GM21529 (cell line): ENCODE results near the gene LYZL2.
A peak's percentile ranks its signal among the peaks of the same experiment; 100 is the strongest.
"Not testable (repeated sequence)": the region's sequence is repeated elsewhere in the genome, so short reads cannot be mapped to it uniquely, and the experiment has no call there.

Experiments used
- ATAC-seq: cut with Tn5 transposase; IDR thresholded peaks from one replicate; pipeline ENCODE4 v1.9.1; 2021; ENCODE audit not compliant: unreplicated experiment

The LYZL2 gene

DNA sequence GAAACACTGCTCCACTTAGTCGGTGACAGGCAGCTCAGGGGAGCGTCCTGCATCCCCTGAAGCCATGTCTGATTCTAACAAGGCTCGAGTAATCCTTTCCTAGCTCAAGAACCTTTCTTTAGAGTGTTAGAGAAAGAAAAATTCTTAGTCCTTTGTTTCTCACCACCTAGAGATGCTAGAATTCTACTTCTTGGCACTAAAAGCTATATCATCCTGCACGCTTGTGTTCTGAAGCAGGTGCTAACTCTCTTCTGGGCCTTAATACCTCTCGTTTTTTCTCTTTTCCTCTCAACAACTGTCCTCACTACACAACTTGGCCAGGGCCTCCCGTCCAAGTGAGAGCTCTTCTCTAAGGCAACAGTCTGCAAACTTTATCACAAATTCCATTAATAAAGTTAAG, at the start of gene LYZL2:
Gene LYZL2, minus strand, starts transcription at position 101 of the 400 bp plus-strand sequence. CDS start 2,838 bp downstream, outside the sequence.
- no peak for ATAC-seq

DNA sequence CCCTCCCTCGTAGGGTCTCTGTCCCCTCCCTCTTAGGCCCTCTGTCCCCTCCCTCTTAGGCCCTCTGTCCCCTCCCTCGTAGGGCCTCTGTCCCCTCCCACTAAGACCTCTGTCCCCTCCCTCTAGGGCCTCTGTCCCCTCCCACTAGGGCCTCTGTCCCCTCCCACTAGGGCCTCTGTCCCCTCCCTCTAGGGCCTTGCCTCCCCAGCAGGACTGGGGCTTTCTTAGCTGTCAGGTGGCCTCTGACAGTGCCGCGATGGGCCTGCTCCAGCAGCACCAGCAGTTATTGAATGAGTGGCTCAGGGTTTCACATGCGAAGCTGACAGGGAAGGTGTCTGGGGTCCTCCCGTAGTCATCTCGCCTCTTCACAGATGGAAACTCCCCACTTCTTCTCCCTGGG, 48.1 kb upstream of the LYZL2 start:
- ATAC-seq = not testable (repeated sequence)

DNA sequence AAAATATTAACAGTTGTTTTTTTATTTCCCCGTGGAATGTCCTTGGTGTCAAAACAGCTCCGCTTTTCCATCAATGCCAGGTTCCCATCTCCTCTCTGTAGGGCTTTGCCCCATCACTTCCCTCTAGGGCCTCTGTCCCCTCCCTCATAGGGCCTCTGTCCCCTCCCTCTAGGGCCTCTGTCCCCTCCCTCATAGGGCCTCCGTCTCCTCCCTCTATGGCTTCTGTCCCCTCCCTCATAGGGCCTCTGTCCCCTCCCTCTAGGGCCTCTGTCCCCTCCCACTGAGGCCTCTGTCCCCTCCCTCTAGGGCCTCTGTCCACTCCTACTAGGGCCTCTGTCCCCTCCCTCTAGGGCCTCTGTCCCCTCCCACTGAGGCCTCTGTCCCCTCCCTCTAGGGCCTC, 47.6 kb upstream of the LYZL2 start:
- not testable (repeated sequence) for ATAC-seq

DNA sequence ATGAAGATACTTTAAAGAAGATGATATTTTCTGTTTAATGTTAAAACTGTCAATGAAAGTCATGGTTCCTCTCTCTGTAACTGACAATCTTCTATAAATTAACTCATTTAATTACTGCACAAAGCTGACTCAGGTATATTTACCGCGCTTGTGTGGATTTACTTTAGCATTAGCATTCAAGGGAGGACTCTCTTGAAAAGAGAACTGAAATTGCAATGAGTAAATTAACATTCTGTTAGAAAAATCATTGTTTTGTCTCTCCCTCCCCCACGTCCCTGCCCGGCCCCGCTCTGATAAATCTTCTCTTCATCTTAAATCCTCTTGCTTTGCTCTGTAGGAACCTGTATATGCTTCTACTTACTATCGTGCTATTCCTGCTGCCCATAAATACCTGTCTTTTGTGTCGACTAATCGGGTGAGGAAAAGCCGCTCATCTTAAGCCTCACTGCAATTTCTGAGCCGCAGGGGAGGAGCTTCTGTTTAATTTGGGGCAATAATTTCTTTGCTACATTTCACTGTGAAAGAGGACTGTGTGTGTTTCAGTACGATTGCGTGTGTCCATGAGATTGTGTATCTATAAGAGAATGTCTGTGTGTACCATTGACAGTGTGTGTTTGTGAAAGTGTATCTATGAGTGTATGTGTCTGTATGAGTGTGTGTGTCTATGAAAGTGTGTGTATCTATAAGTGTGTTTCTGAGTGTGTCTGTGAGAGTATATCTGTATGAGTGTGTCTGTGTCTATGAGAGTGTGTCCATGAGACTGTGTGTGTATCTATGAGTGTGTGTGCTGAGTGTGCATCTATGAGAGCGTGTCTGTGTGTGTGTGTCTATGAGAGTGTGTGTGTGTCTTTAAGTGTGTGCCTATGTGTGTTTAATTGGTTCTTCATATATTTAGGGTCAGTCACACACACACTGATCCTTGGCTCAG, 46.5 kb upstream of the LYZL2 start:
- ATAC-seq = no peak

DNA sequence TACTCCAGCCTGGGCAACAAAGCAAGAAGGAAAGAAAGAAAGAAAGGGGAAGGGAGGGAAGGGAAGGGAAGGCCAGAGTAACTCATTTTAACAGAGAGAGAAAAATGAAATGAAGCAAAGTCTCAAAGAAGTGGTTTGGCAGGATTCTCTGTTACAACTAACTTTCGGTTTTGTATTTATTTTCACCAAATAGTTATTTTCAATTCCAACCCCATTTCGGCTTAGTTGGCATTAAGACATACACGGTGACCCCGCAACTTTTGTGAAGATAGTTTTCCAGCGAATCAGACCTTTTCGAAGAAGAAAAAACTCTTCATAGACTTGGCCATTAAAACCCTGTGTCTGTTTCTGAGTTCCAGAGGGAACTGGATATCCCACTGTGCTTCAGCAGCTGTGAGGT, 45.2 kb upstream of the LYZL2 start:
- ATAC-seq = no peak

DNA sequence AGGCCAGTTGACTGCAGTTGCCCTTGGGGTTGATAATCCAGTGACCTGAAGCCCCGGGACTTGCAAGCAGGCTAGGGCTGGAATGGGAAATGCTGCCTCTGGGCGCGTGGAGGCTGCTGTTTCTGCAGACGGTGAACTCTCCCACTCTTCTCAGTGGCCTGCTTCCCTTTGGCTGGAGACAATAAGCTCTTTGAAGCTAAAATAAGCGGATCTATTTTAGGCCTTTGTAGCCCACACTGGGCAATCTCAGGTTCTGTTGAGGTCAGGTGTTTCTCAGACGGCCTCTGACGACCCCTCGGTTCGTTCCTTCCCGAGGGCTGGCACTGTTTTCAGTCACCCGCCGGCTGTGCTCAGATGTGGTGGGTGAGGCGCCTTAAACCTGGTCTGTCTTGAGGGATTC, 43.7 kb upstream of the LYZL2 start:
- ATAC-seq = not testable (repeated sequence)

DNA sequence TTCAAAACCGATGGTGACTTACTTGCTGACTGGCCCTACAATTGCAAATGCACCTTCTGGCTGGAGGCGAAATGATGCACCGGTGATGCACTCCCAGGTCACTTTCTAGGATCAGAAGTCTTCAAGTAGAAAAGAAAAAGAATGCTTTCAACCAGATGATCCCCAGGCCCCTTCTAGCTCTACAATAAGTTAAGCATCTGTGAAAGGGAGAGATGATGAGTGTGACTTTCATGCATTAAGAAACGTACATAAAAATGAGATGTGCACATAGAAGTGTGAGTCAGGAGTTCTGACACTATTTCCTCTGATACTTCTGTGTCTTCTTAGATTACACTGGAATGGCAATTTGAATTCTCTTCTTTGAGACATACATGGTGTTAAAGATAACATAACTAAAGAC, 42.8 kb upstream of the LYZL2 start:
- not testable (repeated sequence) for ATAC-seq

DNA sequence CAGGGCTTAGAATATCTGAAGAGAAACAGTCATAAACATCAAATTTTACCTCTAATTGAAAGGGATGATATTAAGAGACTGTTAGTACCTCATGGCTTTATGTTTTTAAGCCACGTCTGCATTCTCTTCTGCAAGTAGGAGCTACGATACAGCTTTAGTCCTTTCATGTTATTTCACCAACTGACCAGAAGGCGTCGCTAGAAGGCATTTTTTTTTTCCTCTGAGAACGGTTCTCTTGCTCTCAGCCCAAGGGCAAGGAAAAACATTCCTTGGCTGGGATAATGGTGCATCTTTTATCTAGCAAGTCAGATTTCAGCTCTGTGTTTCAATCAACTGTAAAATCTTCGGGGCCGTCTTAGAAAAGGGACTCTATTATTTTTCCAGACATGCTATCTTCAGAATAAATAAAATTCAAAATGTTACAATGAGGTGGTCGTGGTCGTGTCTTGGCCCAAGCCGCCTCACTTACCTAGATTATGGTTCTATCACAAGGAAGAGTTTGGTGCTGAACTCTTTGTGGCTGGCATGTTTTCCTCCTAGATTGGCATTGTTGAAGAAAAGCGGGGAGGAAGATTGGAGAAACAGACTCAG, 41.6 kb upstream of the LYZL2 start:
- ATAC-seq = peak; percentile 67

DNA sequence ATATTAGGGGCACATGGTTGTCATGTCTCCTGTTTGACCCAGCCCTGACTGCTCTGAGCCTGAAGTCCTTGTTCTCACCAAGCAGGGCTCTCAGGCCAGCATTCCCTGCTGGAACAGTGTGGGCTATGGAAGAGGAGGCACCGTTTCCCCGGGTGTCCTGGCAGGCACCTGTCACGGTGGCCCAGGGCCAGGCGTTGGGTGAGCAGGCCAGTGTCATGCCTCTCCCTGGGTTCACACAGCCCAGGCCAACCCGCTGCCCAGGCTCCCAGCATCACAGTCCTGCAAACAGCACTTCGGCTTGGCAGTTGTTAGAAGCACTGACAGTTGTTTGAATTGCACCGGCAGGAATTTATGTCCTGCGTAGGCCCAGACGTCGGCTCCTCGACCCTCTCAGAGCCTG, 38.4 kb upstream of the LYZL2 start:
- ATAC-seq = not testable (repeated sequence)

DNA sequence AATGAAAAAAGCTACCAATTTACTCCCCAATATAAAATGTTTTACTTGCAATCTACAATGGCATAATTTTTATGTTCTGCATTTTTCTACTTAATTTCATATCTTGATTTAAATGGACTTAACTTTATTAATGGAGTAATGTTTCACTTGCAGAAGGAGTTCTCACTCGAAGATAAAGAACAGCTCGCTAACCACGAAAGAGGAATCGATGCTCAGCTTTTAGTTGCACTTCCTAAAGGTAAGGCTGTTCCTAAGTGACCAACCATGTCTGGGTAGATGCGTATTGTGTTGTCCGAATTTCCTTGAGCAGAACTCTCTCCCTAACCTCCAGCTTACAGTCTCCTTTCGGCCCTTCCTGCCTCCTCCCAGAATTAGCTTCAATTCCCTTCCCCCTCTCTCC, 33.9 kb upstream of the LYZL2 start:
- ATAC-seq = peak; percentile 85

DNA sequence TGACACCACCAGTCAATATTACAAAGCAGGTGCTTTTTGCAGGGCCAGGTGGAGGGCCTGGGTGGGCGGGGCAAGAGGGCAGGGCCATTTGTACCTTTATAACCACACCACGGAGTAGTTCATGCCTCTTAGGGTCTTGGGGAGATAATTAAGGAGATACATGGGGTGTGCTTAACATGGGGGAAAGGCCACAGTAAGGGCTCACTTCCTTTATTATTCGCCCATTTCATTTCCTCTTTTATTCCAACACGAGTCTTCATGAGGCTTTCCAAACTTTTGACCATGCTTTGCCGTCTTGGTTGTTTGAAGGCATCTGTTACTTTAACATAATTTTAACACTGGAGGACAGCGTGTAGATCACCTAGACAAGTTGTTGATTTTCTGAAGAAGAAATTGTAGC, 33.3 kb upstream of the LYZL2 start:
- ATAC-seq = no peak

DNA sequence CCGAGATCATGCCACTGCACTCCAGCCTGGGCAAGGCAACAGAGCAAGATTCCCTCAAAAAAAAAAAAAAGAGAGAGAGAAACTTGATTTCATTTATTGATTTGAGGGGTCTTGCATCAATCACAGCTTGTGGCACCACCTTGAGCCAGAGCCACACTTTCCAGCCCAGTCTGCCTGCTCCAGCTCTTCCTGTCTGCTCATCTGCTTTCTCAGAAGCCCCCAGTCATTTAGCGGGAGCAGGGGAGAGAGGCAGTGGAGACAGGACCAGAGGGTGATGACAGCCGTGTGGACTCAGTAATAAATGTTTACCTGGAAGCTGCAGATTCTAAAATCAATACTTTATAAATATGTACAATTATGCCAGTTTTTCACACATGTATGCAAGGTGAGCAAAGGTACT, 30.8 kb upstream of the LYZL2 start:
- not testable (repeated sequence) for ATAC-seq

DNA sequence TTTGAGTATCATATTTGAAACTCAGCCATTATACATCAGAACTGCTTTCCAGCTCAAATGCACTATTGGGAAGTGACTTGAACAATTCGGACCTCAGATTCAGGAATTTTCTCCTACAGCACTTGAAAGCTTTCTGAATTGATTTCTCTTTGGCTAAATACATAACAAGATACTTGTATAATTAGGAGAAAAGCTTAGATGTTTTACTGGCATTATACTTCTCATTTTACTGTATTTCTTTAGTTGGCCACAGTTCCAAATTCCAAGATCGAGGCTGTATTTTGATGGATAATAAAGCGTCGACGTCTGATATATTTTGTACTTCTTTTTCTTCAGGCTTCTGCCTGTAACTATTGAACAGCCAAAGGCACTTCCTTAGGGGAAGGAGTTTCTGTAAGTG, 26.7 kb upstream of the LYZL2 start:
- no peak for ATAC-seq

DNA sequence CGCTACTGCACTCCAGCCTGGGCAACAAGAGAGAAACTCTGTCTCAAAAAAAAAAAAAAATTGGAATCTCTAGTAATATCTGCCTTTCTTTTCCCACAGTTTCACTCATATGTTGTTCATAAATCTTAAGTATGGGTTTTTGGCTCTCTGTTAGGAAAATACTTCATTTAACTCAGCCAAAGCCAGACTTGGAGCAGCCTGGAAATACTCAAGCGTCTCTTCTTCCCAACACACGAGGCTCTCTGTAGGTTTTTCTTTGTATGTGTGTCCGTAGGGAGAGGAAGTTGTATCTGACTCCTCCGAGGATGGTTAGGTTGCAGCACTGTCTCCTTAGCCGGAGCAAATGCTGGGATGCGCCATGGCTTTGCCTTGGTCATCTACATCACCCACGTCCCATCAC, 25.4 kb upstream of the LYZL2 start:
- ATAC-seq = not testable (repeated sequence)

DNA sequence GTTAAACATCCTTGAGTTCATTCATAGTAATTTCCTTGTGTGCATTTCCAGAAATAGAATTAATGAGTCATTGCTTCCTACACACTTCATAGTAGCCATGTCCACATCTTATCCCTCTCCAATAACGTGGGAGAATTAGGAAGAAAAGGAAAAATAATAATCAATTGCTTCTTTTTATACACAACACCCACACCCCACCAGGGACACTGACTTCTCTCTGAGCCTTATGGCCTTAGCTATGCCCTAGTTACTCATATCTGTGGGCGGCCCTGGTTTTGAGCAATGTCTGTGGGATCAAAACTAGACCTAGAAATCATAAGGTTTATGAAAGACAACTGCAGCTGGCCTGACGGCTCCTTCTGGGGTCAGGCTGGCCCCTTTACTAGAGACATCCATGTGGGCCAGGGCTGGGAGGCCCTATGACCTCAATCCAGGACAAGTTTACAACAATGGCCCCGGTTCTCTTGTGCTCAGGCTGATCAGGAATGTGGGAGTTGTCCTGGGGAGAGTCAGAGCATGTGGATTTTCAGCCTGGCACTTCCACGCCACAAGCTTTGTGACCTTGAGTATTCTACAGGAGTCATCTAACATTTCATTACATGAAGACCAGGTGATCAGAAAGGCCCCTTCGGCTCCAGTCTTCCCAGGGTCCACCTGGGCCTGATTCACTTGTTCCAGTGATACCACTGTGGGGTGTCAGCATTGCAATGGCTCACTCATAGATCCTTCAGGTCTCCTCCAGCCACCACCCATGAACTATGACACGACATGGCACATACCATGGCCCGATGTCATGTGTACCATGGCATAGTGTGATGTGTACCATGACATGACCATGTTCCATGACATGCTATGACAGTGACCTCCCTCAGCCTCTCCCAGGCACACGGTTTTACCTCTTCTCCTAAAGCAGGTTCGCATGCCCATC, 22.2 kb upstream of the LYZL2 start:
- ATAC-seq = not testable (repeated sequence)

DNA sequence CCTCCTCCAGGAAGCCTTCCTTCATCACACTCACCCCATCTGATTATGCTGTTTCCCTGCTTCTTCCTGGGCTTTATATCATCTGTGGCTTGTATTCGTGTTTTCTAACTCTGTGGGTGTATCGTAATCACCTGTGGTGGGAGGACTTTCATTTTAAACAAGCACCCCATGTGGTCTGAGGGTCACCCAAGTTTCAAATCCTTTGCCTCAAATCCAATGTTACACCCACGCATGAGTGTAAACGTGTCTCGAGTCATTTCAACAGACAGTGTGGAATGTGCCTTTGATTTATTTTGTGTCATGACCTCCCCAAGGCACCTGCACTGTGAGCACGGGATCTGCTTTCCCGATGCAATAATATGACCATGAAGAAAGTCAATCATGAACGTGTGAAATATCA, 17.5 kb upstream of the LYZL2 start:
- no peak for ATAC-seq

DNA sequence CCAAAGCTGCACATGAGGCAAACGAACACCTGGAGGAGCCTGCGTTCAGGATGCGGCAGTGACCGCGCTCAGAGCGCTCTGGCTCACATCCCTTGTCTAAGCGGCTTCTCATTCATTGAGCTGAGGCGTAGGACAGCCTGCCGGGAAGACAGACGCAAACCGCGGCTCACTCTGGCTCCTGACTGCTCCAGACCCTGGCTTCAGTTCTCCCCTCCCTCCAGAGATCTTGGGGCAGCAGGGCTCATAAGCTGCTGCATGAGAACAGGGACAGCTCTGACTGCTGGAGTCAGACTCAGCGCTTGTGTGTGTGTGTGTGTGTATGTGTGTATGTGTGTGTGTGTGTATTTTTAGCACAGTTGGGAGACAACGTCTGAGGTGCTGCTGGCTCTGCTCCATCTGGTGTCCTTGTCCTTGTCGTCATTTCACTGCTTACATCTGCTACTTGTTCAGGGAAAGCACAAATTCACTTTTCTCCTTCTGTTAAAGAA, 15.8 kb upstream of the LYZL2 start:
- no peak for ATAC-seq

DNA sequence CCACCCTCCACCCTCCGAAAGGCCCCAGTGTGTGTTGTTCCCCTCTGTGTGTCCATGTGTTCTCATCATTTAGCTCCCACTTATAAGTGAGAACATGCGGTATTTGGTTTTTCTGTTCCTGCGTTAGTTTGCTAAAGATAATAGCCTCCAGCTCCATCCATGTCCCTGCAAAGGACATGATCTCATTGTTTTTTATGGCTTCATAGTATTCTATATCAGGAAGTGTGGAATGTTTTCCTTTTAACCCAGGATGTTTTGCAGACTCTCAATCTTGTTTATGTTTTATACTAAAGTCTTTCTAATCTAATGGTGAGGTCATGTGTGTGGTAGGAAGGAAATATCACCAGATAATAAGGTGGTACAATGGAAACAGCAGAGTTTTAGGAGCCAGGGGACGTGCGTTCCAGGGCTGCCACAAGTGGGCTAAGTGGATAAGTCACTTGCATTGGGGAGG, 14.9 kb upstream of the LYZL2 start:
- ATAC-seq = not testable (repeated sequence)

DNA sequence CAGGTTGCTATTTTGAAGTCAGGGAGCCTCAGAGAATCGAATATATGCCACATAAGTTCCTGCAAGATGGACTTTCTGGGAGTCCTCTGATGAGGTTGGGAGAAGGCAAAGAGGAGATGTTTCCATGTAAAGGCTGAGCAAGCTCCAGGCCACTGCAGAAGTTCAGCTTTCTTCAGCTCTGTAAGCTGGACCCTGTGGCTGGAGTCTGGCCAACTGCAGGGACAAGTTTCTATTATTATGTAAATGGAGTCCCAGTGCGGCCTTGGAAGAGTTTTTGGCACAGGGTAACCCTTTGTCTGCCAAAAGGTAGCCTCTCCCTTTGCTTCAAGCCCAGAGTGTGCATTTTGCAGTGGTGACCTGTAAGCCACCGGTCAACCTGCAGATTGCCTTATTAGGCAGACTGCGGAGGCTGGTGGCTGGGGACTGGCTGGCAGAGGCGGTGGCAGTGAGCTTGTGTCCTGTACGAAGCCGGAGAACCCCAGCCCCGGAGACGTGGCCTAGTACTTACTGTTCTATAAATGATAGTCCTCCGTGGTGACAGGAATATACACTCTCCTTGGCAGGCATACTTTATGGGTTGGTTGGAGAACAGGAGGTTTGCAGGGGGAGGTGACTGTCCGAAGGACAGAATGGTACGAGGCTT, 14.1 kb upstream of the LYZL2 start:
- not testable (repeated sequence) for ATAC-seq

DNA sequence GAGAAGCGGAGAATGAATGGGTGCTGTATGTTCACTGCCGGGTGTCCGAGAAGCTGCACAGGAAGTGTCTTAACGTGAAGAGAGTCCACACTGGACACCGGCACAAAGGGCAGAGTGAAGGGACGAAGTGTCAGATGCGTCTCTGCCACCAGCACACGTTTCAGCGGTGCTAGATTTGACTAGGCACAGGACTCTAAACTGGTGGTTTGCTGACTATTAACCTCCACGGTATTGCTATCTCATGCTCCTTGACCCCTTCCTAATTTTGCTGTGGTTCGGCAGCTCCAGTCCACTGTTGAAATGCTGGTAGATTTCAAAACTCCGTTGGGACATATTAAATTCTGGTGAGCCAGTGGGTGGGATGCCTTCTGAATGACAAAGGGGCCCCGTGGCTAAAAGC, 13.3 kb upstream of the LYZL2 start:
- not testable (repeated sequence) for ATAC-seq
